Hematopoietic multipotent progenitor cell treated with erythropoietin and hydrocortisone succinate and interleukin-3 and kit ligand, for 8 days (in vitro differentiated cells): ENCODE results near the gene ARHGAP5.
A peak's percentile ranks its signal among the peaks of the same experiment; 100 is the strongest.
"Not testable (repeated sequence)": the region's sequence is repeated elsewhere in the genome, so short reads cannot be mapped to it uniquely, and the experiment has no call there.

ENCODE experiments used
- DNase-seq: peaks from one replicate; pipeline ENCODE4 v3.0.0-alpha.2; 2015

The ARHGAP5 gene

GRCh38 chr14:32126899-32127730, 50.0 kb downstream of the ARHGAP5 start:
- not testable (repeated sequence) for DNase-seq

- DNase-seq, result not testable (repeated sequence)
Measured at GRCh38 chr14:32127731-32128654, 50.9 kb downstream of the ARHGAP5 start.

GRCh38 chr14:32128703-32129102, 51.6 kb downstream of the ARHGAP5 start:
- DNase-seq, result no peak

GRCh38 chr14:32129124-32129523, 52.0 kb downstream of the ARHGAP5 start:
- no peak for DNase-seq

DNA sequence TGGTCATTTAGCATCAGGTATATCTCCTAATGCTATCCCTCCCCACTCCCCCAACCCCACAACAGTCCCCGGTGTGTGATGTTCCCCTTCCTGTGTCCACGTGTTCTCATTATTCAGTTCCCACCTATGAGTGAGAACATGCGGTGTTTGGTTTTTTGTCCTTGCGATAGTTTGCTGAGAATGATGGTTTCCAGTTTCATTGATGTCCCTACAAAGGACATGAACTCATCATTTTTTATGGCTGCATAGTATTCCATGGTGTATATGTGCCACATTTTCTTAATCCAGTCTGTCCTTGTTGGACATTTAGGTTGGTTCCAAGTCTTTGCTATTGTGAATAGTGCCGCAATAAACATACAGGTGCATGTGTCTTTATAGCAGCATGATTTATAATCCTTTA, 54.6 kb downstream of the ARHGAP5 start:
- DNase-seq, result not testable (repeated sequence)

GRCh38 chr14:32134448-32135097, 57.5 kb downstream of the ARHGAP5 start:
- no peak for DNase-seq

DNA sequence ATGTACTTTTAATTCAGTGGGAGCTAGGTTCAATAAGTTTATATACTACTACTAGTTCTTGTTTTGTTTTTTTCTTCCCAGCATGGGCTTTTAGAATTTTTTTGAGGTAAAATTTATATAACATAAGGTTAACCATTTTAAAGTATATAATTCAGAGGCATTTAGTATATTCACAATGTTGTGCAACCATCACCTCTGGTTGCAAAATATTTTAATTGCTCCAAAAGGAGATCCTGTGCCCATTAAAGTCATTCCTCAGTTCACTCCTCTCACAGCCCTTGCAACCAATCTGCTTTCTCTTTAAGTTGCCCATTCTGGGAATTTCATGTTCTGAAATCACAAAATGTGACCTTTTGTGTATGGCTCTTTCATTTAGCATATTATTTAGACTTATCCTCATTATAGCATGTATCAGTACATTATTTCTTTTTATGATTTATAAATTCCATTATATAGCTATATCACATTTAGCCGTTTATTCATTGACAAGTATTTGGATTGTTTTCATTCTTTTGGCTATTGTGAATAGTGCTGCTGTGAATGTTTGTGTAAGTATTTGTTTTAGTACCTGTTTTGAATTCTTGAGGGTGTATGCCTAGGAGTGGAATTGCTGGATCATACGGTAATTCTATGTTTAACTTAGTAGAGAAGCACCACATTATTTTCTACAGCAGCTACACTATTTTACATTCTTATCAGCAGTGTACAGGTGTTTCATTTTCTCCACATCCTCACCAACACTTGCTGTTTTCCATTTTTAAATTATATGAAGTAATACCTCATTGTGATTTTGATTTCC, 59.1 kb downstream of the ARHGAP5 start:
- no peak for DNase-seq

GRCh38 chr14:32137313-32137712, 60.2 kb downstream of the ARHGAP5 start:
- no peak for DNase-seq

- DNase-seq, result no peak
Measured at GRCh38 chr14:32137892-32138291, 60.8 kb downstream of the ARHGAP5 start.

DNA sequence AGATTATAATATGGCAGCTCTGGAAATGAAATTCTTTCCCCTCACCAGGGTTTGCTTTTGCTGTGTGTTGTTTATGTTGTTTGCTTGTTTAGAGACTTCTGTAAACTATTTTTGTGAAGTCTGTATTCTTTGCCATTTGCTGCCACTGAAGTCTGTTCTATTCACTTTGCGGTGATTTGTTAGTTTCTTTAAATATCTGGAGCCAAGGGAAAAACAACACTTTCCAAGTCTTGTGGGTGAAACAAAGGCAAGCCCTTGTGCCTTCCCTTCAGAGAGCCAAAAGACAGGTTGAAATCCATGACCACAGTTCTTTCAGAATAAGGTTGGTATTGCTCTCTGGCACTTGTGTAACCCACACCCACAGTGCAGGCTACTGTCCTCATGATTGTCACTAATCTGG, 65.2 kb downstream of the ARHGAP5 start:
- no peak for DNase-seq

DNA sequence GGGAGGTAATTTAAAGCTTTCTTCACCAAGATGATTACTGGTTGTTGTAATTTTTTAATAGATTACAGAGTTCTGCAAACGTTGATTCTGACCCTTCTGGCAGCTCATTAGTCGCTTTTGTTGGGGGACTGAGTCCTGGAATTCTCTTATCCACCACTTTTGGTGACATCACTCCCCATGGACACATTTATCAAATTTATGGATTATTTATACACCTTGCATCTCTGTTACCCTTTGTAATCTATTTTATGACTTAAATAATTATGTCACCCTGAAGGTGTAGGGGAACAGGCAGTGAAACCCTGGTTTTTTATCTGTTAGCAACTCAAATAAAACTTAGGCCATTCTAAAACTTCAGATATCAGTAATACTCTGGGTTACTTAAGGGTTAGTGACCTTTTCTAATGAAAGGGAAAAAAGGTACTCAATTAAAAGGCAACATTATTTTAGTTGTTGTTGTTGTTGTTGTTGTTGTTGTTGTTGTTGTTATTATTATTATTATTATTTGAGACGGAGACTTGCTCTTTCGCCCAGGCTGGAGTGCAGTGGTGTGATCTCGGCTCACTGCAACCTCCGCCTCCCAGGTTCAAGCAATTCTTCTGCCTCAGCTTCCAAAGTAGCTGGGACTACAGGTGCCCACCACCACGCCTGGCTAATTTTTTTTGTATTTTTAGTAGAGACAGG, 65.8 kb downstream of the ARHGAP5 start:
- no peak for DNase-seq

- no peak for DNase-seq
Measured at GRCh38 chr14:32150392-32150791, 73.3 kb downstream of the ARHGAP5 start.

DNA sequence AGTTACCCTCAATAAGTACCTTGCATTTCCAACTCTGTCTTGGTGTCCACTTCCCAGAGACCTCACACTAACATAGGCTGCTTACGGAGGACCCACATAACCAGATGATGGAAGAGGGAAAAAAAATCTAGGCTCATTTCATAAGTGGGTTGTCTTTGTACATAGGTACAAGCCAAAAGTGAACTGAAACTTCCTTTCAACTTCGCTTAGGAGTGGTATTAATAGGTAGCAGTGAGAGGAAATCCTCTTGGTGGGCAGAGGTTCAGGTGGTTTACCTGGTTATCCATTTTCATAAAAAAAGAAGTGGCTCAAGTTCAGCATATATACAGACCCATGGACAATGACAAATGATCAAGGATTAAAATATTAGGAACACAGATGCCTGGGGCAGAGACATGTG, 88.9 kb downstream of the ARHGAP5 start:
- DNase-seq, result no peak

DNA sequence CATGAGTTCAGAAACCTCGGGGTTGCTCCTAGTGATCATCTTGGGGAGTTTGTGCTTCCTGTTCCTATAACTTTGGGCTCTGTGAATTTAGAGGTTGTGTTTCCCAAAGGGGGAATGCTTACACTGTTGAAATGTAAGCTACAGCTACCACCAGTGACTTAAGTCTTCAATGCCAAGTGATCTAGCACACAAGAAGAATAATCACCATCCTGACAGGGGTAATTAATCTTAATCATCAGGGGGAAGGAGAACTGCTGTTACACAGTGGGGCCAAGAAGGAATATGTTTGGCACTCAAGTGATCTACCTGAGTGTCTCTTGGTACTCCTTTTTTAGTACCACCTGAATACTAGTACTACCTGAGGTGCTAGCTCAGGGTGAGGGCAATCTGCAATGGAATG, 89.8 kb downstream of the ARHGAP5 start:
- DNase-seq, result no peak

- no peak for DNase-seq
Measured at GRCh38 chr14:32167907-32168306, 90.8 kb downstream of the ARHGAP5 start.

DNA sequence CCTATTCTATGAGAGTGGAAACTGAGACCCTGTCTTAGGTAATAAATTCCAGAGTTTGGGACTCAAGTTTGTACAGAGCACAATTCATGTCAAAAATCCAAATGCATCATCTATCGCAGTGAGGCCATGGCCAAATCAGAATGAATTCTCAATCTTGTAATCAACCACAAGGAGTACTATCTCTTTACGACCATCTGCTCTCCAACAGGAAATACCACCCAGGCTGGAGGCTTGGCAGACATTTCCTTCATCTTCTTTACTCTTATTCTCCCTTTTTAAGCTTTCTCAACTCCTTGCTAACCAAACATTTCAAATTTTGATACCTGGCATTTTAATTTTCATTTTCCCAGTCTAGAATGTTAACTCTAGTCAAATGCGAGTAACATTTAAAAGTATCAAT, 92.1 kb downstream of the ARHGAP5 start:
- DNase-seq, result peak; percentile 36

DNA sequence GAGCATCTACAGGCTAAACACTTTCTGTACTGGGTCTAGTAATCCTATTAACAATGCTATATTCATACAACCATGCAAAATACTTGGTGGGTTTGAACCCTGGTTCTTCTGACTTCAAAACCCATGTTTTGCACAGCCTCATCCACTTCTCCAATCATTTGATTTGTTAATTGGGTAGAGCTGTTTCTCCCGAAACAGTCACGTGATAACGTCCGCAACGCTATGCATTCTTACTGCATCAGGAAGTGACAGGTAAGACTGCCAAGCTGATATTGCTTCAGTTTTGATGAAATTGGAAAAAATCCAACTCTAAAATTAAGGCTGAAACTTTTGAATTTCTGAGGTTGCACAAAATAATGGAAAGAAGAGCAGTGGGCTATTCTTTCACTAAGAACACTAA, 94.4 kb downstream of the ARHGAP5 start:
- no peak for DNase-seq

DNA sequence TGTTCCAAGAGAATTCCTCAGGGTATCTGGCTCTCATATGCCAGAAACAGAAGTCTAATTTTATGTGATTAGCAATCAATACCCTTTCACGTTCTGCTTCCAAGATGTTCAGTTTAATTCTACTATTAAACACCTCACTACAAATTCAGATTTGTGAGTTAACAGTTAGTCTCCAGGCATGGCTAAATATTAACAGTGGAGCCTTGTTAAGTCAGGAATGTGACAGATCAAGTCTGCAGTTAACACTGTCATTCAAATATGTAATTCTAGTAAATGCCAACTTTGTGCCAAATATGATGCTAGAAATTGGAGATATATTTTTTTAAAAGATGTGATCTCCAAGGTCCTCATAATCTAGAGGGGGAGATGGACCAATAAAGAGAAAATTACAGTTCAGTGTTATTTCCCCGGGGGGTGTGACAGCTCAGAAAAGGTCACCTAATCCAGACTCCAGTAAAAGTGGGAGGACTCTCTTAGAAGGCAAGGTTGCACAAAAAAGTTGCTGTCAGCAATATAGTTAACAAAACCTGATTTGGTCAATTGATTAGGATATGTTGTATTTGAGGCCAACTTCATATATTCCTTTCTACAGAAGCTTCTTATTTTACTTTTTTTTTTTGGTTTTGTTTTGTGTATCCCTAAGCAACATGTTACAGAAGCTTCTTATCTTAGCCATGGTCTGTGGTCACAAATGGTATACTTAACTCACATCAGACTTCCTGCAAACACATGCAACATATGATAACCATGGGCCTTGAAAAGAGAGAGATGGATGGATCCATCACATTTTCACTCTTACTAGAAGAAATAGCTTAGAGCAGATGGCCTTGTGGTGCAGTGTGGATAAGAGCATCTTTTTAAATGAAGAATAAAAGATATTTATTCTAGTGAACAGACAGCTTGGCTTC, 106.3 kb downstream of the ARHGAP5 start:
- DNase-seq, result peak; percentile 20

DNA sequence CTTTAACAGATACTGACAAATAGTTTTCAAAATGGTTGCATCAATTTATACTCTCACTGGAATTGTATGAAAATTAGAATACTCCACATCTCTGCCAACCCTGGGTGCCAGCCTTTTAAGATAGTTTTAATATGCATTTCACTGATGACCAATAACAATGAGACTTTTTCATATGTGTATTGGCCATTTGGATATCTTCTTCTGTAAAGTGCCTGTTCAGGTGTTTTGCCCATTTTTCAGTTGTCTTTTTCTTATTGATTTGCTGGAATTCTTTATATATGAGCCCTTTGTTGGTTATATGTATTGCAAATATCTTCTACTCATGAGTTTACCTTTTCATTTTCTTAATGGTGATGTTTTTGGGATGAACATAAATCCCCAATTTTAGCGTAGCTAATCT, 108.0 kb downstream of the ARHGAP5 start:
- DNase-seq, result no peak

DNA sequence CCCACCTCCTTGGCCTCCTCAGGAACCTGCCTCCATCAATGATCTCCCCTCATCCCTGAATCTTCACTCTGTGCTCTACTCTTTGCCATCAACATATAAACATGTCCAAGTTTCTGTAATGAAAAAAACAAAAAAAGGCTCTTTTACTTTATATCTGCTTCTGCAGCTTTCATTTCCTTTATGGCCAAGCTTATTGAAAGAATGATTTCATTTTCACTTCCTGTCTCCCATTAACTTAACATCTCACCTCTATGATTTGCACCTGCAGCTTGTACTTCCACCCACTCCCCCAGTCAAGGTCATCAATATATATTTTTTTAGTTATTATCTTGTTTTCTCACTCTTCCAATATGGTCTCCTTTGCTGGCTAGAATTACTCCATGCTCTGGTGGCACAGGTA, 109.1 kb downstream of the ARHGAP5 start:
- no peak for DNase-seq

GRCh38 chr14:32189811-32190210, 112.7 kb downstream of the ARHGAP5 start:
- DNase-seq, result no peak
